Activated T-helper 1 cell treated with anti-CD3 and anti-CD28 coated beads, Interleukin-2, amount 50 U/mL, for 16 hours (primary cell): ENCODE results near the gene RPTOR.

Experiments
- DNase-seq, 2 donors: peaks; one replicate each; pipeline ENCODE4 v3.0.0-alpha.2; 2020; ENCODE audit warnings: low read depth in 1 of 2, low spot score in 1 of 2

The RPTOR gene

DNA sequence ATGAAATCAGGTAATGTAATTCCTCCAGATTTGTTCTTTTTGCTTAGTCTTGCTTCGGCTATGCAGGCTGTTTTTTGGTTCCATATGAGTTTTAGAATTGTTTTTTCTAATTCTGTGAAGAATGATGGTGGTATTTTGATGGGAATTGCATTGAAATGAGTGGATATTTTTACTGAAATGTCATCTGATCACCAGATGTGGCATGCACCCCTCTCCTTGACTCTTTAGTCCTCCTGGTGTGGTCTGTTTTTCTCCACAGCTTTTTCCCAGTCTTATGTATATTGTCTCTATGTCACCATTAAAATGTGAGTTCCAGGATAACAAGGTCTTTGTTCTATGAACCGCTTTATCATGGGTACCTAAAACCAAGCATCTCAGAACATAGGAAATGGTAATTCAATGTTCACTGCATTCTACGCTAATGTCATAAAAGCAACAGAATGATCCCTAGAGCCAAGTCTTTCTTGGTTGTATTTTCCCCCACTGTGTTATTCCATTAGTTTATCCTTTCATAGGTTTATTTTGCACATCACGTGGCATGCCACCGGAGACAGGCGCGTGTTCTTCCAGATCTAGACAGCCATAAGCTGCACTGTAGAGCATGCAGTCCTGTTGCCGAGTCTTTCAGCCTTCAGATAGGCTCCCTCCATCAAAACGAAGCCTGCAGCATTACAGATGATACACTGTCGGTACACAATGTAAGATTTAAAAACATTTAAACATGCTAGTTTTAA, 172.5 kb downstream of the RPTOR start:
- no peak for DNase-seq

DNA sequence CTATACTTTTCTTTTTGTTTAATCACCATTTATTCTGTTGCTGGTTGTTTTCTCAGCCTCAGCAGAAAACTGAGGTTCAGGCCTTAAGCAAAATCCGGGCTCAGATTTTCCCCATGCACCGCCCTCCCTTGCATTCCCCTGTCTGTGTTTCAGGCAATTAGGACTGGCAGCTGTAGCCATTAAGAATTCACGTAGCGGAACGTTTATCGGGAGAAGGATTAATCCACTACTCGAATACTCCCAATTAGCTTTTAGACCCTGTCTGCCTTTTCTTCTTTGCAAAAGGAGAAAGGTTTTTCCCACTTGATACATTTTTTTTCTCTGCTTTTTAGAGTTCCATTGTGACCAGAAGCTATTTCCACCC, 173.1 kb downstream of the RPTOR start:
- DNase-seq, result no peak

DNA sequence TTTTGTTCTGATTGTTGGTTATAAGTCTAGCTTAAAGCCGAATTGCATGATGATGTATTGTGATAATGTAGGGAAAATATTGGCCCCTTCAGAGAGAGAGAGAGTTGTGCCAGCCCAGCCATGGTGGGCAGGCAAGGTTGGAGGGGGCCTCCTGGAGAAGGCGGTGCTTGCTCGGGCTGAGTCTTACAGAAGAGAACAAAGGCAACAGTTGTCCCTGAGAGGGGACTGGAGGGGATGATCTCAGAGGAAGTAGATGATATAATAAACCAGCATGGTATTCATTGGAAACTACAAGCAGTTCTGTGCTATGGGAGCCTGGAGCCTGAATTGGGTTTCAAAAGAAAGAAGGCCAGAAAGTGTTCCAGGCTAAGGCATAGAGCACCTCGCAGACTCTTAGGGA, 173.8 kb downstream of the RPTOR start:
- DNase-seq, result no peak

DNA sequence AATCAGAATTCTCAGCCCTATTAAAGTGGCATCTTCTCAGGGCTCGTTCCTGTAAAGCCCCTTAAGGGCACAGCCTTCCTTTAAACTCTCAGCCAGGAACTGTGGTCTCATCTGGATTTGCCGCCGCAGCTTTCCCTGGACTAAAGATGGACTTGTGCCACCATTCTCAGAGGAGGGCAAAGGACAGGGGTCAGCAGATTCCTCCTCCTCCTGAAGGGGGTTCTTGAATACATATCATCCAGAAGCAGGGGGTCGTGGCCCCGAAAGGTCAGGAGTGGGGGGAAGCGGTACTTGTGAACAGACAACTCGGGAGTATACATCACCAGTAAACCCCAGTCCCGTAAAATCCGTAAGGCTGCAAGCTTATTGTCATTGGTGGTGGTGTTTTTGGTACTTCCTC, 174.8 kb downstream of the RPTOR start:
- DNase-seq, result no peak

DNA sequence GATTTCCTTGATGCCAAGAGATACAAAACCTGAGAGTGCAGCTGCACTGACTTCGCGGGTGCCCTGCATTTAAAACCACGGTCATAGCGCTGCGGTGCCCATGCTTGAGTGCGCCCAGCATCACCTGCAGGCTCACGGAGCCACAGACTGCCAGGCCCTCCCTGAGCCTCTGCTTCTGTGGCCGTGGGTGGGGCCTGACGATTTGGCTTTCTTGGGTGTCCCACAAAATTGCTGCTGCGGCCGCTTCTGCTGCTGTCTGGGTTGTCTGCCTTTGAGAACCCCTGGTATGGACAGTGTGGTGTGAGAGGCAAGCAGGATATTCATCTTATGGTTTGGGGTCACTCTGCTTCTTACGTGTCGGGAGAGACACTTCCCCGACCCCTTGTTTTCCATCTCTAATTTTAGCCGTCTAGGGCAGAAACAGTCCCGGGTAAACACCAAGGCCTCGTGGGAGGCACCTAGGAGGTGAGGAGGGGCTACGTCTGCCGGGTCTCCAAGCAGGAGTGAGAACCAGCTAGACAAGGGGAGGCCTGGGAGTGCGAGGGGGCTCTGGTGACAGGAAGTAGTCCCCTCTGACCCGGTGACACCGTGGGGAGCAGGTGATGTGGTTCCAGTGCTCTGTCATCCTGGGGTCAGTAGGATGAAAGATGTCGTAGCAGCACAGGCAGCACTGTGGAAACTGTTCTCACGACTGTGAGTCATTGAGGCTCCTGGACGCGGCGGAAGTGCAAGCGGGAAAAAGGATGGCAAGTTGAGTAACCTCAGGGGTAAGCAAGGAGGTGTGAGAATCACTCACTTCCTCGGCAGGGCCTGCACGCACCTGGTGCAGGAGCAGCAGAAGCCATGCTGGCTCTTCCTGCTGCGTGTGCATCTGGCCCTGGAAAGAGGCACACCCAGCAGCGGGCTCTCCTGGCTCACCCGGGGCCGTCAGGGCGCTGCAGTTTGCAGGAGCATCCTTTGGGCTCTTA, 176.3 kb downstream of the RPTOR start:
- DNase-seq, result peak; percentile 51 to 57

DNA sequence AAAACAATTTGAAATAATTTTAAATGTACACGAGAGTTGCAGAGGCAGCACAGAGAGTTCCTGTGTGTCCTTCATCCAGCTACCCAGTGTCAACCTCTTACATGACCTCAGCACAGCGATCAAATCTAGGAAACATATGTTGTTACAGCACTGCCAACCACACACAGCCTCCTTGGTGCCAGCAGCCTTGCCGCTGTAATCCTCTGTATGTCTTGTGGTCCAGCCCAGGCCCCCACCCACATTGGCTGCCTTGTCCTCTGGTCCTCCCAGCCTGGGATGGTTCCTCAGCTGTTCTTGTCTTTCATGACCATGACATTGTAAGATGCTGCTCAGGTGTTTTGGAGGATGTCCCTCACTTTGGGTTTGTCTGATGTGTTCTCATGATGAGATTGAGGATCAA, 178.0 kb downstream of the RPTOR start:
- no peak for DNase-seq

DNA sequence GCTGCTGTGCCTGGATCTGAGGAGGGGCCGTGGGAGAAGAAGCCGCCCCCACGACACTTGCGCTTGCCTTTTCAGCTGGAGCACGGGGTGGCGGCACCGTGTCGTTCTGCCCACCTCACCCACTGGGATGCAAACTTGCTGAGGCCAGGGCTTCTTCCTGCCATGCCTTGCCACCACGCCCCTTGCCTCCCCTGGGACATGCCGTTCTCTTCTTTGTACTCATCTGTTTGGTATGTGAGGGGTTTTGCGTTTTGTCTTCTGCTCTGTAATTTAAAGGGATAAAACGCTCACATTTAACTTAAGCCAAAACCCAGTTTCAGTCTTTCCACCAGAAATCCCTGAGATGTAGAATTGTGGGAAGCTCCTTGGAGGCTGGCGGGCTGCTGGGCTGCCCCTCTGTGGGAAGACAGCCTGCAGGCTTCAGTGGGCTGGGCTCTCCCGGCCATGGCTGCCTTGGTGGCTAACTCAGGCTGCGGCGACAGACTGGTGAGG, 180.2 kb downstream of the RPTOR start:
- DNase-seq, result no peak

DNA sequence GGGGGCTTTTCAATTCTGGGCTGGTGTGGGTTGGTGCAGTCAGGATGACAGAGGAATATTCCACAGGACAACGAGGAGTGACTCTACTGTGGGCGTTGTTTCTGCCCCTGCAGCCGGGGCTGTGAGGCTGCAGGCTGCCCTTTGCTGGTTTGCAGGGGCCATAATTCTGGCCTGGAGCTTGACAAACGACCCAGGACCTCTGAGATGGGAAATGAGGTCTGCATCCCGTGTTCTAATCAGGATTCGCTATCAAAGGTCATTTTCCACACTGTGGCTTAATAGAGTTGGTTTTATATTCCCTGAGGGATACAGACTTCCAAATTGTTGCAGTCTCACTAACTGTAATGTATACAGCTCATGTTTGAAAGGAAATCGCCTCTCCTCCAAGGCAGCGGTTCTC, 180.9 kb downstream of the RPTOR start:
- no peak for DNase-seq

DNA sequence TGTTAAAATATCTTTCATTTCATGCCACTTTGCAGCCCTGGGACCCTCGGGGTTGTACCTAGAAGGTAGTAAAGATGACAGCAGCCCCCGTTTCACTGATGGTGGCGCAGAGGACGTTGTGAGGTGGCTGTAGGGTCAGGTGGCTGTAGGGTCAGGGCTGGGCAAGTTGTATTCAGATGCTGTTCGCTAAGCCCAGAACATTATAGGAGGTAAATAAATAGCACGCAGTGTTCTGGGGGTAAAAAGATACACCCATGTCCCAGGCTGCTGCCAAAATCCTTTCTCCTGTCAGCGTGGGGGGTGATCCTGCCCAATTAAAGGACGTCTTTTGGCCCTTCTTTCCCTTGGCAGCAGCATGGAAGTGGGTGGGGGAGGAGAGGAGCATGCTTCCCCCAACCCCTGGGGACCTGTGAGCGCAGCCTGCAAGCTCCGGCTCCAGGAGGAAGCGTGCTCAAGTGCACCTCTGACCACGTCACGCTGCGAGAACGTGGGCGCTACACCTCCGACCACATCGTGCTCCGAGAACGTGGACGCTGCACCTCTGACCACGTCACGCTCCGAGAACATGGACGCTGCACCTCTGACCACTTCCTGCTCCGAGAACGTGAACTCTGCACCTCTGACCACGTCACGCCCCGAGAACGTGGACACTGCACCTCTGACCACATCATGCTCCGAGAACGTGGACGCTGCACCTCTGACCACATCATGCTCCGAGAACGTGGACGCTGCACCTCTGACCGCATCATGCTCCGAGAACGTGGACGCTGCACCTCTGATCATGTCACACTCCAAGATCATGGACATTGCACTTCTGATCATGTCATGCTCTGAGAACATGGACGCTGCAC, 182.1 kb downstream of the RPTOR start:
- DNase-seq, result no peak

DNA sequence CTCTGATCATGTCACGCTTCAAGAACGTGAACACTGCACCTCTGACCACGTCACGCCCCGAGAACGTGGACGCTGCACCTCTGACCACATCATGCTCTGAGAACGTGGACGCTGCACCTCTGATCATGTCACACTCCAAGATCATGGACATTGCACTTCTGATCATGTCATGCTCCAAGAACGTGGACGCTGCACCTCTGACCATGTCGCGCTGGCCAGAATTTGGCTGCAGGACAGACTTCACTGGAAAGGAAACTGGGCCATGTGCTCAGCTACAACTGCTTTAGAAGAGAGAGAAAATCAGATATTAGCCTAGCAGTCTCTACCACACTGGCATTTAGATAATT, 182.7 kb downstream of the RPTOR start:
- DNase-seq, result no peak

DNA sequence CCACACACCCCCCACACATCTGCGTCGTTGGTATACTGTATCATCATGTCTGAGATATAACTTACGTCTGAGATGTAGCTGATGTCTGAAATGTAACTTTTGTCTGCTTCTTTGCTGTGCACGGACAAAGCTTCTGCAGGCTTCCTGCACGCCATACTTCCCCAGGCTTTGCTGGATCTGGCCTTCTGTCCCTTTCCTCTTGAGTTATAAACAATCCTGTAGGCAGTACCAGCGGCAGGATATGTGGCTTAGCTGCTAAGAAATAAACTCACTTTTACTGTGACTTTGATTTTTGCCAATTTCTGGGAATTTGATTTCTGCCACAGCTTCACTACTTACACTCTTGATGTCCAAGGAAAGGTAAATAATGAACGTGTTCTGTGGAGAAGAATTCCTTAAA, 184.4 kb downstream of the RPTOR start:
- no peak for DNase-seq

DNA sequence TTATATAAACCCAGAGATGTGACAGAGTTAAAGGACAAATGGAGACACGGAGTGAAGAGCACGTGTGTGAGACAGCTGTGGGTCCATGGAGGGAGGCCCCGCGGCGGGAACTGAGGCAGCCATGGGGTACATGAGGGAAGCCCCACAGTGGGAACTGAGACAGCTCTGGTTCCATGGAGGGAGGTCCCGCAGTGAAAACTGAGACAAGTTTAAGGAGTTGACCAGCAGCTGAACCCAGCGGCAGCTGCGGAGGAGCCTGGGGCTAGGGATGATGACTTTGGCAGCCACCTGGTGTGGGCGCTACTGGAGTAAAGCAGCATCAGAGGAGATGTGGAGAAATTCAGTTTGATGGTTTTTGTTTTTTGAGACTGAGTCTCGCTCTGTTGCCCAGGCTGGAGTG, 185.1 kb downstream of the RPTOR start:
- no peak for DNase-seq

DNA sequence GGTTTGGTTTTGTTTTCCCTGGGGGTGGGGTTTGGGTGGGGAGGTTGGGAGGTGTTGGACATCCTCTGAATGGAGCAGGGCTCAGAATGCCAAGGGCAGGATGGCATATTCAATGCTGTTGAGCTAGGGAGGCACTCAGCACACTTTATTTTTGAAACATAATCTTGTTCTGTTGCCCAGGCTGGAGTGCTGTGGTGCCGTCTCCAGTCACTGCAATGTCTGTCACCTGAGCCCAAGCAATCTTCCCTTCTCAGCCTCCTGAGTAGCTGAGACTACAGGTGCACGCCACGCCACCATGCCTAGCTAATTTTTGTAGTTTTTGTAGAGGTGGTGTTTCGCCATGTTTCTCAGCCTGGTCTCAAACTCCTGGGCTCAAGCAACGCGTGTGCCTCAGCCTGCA, 186.1 kb downstream of the RPTOR start:
- DNase-seq, result no peak

DNA sequence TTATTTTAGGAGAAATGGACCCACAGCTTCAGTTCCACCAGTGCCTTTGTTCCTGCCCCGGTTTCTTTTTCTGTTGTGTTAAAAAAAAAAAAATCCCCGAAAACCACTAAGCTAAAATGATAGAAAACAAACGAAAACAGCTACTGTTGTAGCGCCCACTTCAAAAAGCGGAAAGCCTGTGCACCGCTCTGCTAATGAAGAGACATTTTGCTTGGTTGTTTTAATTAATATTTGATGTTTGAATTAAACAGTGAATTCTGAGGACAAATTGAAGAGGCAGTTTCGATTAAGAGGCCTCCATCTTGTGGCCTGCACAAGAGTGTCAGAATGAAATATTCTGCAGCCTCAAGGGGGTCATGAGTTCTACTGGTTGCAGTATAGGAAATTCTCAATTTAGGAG, 186.7 kb downstream of the RPTOR start:
- no peak for DNase-seq

DNA sequence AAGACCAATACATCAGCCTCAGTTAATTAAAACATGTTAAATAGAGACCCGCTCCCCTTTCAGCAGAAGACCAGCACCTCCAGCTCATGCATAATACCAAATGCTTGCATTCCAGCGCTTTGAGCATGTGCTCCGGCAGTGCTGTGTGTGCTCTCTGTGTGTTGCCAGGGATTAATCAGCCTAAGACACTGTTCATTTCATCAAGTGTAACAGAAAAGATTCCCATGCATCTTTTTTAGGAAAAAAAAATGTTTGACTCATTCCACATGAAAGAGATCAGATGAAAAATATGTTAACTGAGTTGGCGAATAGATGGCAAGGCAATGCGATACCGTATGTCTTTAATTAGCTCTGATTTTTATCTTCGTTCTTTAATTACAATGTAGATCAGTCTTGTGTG, 187.6 kb downstream of the RPTOR start:
- DNase-seq, result no peak

DNA sequence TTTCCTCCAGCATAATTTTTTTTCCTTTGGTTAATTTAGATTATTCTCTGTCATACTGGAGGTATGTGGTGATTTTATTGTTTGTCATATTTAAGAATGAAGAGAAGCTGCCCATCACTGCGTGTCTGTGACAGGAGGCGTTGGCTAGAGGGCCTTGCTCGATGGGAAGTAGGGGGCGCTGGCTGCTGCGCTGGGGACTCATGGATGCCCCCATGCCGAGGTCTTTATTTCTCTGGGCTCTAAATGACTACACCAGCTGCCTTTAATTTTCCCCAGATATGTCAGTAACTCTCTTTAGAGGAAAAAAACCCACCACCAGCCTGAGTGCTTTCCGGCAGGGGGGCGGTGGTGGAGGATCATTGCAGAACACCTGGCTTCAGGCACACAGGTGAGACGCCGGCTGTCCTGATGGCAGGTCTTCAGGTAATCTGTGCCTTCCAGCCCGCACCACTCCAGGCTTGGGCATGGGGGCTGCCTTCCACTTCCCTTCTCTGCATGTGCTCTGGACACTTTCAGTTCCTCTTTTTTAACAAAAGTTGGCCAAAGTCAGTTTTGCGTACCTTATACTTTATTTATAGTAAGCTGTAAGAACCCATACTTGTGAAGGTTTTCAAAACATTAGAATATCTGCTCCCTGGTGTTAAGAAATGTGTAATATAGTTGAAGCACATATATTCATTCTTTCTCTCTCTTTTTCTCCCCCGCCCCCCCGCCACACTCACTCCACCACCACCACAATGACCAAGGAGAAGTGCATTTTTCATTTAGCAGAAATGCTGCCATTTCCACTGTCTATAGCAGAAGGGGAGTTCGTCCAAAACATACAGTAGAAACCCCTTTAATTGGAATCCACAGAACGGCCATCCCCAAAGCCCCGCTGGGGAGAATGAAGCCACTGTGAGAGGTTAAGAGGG, 192.7 kb downstream of the RPTOR start:
- no peak for DNase-seq

DNA sequence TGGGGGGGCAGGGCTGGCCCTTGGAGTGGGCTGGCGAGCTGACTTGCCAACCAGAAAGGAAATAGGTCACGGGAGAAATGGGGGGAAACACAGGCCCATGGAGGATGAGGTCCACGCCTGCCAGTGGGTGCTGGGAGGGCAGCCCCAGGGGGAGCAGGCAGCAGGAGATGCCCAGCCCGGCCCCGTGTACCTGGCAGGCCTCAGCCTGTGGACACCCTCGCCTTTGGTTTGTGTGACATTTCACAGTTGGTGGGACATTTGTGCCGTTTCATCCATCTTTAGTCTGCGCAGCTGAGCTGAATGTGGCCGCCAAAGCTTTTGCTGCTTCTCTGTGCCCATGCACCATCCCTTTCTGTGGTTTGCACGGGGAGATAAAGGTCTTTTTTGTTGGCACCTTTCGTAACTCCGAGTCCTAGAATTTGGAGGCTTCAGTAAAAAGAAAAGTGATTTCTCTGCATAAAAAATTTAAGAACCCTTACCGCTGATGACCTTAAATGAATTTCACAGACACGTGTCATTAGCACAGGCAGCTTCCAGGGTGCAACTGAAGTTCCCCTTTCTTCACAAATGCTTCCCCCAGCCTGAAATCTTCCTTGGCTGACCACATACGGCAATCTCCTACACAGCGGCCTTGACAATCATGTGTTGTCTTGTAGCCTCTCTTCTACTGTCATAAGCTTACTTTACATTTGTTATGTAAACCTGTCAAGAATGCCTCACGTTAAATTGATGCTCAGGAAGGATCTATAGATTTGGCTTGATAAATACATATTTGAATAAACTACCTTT, 193.6 kb downstream of the RPTOR start:
- DNase-seq, result no peak

DNA sequence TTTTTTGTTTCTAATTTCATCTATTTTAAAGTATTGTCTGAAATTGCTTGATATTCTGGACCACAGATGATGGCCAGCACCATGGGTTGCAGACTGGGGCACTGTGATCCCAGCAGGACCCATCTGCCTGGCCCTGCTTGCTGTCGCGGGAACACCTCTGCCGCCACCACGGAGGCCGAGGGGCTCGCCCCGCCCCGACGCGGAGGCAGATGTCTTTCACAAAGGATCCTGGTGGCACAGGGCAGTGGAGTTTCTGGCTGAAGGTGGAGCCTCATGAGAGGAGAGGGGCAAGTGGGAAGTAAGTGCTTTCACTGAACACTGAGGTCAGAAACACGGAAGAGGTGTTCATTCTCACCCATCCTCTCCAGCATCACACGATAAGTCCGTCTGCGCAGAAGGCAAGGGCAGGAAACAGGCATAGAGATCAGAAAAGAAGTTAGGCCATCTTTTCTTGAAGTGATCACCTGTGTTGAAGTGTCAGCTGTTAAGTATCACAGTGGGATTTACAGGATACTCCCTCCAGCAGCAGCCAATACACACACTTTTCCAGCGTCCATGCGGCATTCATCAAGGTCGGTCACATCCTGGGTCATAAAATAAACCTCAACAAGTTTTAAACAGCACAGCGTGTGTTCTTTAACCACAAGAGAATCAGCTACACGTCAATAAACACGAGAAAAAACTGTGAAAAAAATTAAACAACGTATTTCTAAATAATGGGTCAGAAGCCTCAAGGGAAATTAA, 194.5 kb downstream of the RPTOR start:
- DNase-seq, result no peak

DNA sequence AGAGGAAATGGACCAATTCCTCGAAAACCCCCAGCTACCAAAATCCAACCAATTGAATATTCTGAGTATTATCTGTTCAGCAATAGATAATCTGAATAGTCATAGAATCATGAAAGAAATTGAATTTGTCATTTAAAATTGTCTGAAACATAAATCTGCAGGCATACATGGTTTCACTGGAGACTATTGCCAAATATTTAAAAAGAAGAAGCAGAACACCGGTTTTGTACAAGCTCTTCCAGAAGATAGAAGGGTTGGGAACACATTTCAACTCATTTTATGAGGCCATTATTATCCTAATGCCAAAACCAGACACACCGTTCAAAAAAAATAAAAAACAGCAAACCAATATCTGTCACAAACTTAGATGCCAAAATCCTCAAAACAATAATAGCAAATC, 195.5 kb downstream of the RPTOR start:
- DNase-seq, result no peak
